Uterus (tissue), 4 donors: ENCODE measurements around the gene GRIA1. TPM values are rescaled to one million over a fixed set of nuclear protein-coding genes. Genes with fewer than 3 reads are reported as not detected.

Source experiments
- DNase-seq, 2 donors: peaks; one replicate each; pipeline ENCODE4 v3.0.0-alpha.2; 2019 to 2020
- H3K27ac ChIP-seq, 2 donors: fragments of 200-600 bp; sonication (generic); 1 replicate in 1 of 2; 2 replicates in 1 of 2; pipeline ENCODE4 v1.5.1; 2016 to 2018
- H3K27me3 ChIP-seq, 2 donors: fragments of 200-600 bp; sonication (generic); one replicate each; pipeline ENCODE4 v1.5.1; 2018 to 2019; ENCODE audit warnings: control low read depth in 1 of 2
- H3K36me3 ChIP-seq, 2 donors: fragments of 200-600 bp; sonication (generic); one replicate each; pipeline ENCODE4 v1.5.1; 2019; ENCODE audit warnings: control low read depth in 1 of 2
- H3K4me1 ChIP-seq, 2 donors: fragments of 200-600 bp; sonication (generic); one replicate each; pipeline ENCODE4 v1.5.1; 2018 to 2019; ENCODE audit warnings: control low read depth in 1 of 2
- H3K4me3 ChIP-seq, 2 donors: fragments of 200-600 bp; sonication (generic); 1 replicate in 1 of 2; 2 replicates in 1 of 2; pipeline ENCODE4 v1.5.1; 2018 to 2019; ENCODE audit warnings: mild to moderate bottlenecking in 1 of 2
- H3K9me3 ChIP-seq, 2 donors: fragments of 200-600 bp; sonication (generic); one replicate each; pipeline ENCODE4 v1.5.1; 2019; ENCODE audit warnings: control low read depth in 1 of 2
- CTCF ChIP-seq, 4 experiments: fragments of 200-600 bp in 2 of 4; fragments of 450-650 bp in 2 of 4; sonication (generic) in 2 of 4; IDR thresholded peaks; one replicate each; pipeline ENCODE4 v1.5.1; 2016 to 2019; ENCODE audit warnings: antibody characterized with exemption in 4 of 4, mild to moderate bottlenecking in 2 of 4, moderate library complexity in 1 of 4
- POLR2A ChIP-seq, 2 donors: fragments of 450-650 bp; IDR thresholded peaks; one replicate each; pipeline ENCODE4 v1.6.1; 2016; ENCODE audit warnings: antibody characterized with exemption in 2 of 2, mild to moderate bottlenecking in 1 of 2, moderate library complexity in 1 of 2
- intact Hi-C: fragments of 100-400 bp; cut with DNase I; formaldehyde crosslinking; loops from one replicate; pipeline ENCODE4 v1.15.1; 2023; ENCODE audit warnings: low total_unique reads
- total RNA-seq, 4 donors: library from RNA; depleted of rRNA in 3 of 4; stranded (reverse); fragments of >200 nt in 3 of 4; gene quantifications; one replicate each; pipeline versions ENCODE4 v1.1.0 to v1.2.4, GENCODE V29; 2014 to 2023
- donor health status: DM: yes; HTN: yes; CAD: no.

Gene GRIA1
- total RNA-seq, 4 donors from 2014 or later, result 0.37 to 24.1 (median 1.5) TPM; not detected in 1

- no peak for DNase-seq
Observed at GRCh38 chr5:153517241-153517611, 26.8 kb downstream of the GRIA1 start.

DNA sequence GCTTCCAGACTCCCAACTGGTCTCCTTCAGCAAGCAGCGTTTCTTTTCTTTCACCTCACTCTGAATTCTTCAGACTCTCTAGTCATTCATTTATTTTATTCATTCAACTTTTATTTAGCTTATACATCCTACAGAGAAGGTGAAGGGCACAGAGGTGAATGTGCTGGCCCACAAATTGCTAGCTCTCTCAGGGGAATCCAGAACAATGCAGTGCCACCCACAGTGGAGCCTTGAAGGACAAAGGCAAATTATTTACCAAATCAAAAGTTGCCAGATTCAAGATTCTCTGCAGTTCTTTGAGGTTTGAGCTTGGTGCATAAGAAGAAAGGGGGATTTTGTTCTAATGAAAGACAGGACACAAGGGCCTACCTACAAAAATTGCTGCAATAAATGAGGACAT lies 29.7 kb downstream of the GRIA1 start:
- no peak overlapping the region for H3K4me3 ChIP-seq
- no peaks in the 10 kb centered on the region for H3K36me3 ChIP-seq
- TF ChIP-seq CTCF (IDR thresholded peaks at IDR 0.05) (no peak), POLR2A (IDR thresholded peaks at IDR 0.05) (no peak)
- no peaks in the 10 kb centered on the region for H3K9me3 ChIP-seq
- no peaks in the 10 kb centered on the region for H3K27me3 ChIP-seq
- H3K27ac ChIP-seq, result no peak overlapping the region
- H3K4me1 ChIP-seq, result no peaks in the 10 kb centered on the region
- intact Hi-C loops, result no loop called here
- DNase-seq, result no peak

More at GRCh38 chr5:153517241-153517611, 26.8 kb downstream of the GRIA1 start:
- Histone ChIP-seq H3K36me3 (no peaks in the 10 kb centered on the region), H3K4me3 (no peak overlapping the region), H3K4me1 (no peaks in the 10 kb centered on the region), H3K9me3 (peaks cover 0 to 4% of the 10 kb centered on the region in 2 donors), H3K27ac (no peak overlapping the region), H3K27me3 (no peaks in the 10 kb centered on the region)
- intact Hi-C loops, result no loop called here
- no peak for TF ChIP-seq POLR2A (IDR thresholded peaks at IDR 0.05)
- no peak for TF ChIP-seq CTCF (IDR thresholded peaks at IDR 0.05)

DNA sequence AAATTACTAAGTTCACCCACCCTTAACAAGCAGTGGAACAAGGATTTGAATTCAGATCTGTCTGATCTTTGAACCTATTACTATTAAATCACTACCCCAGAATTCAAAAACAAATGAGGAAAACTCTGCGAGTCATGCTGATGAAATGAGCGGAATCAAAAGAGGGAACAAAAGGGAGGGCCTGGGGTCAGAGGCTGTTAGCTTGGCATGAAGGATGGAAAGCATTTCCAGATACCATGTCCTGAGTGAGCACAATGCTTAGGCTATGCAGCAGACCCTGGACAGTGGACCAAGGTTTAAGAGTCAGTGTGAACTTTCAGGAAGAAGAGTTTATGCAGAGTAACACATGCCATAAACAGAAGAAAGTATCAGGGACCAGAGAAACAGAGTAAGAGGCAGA lies 30.5 kb downstream of the GRIA1 start:
- H3K27ac ChIP-seq, result no peak overlapping the region
- H3K4me1 ChIP-seq, result no peaks in the 10 kb centered on the region
- no peak for DNase-seq
- no peaks in the 10 kb centered on the region for H3K9me3 ChIP-seq
- H3K4me3 ChIP-seq, result no peak overlapping the region
- intact Hi-C loops, result no loop called here
- TF ChIP-seq CTCF (IDR thresholded peaks at IDR 0.05) (no peak), POLR2A (IDR thresholded peaks at IDR 0.05) (no peak)
- no peaks in the 10 kb centered on the region for H3K27me3 ChIP-seq
- no peaks in the 10 kb centered on the region for H3K36me3 ChIP-seq

DNA sequence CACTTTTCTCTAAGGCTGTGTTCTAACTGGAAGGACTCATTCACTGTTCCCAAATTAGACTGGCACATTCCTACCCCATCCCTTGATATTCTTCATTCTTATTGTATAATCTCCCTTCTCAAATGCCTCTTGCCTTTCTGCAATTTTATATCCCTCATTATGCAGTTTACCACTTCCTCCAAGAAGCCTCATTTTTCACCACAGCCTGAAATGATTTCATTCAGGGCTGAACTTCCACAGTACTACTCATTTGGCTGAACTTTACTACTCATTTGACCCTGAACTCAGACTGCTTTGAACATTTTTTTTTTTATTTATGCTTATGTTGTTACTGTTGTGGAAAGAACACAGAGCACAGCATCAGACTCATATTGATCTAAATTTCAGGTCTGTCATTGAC lies 32.7 kb downstream of the GRIA1 start:
- intact Hi-C loops, result no loop called here
- DNase-seq, result no peak
- Histone ChIP-seq H3K27me3 (no peaks in the 10 kb centered on the region), H3K4me3 (no peak overlapping the region), H3K4me1 (no peaks in the 10 kb centered on the region), H3K9me3 (no peaks in the 10 kb centered on the region), H3K36me3 (no peaks in the 10 kb centered on the region), H3K27ac (no peak overlapping the region)
- TF ChIP-seq POLR2A (IDR thresholded peaks at IDR 0.05) (no peak), CTCF (IDR thresholded peaks at IDR 0.05) (no peak)

DNA sequence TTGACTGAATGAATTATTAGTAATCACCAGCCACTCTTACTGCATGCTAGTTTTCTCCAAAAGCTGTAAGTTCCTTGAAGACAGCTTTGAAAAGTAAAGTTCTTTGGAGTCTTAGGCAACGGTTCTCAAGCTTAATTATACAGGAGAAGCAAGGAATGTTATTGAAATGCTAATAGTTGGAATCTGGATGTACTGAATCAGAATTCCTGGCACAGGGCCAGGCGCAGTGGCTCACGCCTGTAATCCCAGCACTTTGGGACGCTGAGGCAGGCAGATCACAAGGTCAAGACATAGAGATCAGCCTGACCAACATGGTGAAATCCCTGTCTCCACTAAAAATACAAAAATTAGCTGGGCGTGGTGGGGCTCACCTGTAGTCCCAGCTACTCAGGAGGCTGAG lies 33.4 kb downstream of the GRIA1 start:
- TF ChIP-seq POLR2A (IDR thresholded peaks at IDR 0.05) (no peak), CTCF (IDR thresholded peaks at IDR 0.05) (no peak)
- intact Hi-C loops, result no loop called here
- Histone ChIP-seq H3K9me3 (no peaks in the 10 kb centered on the region), H3K27ac (no peak overlapping the region), H3K4me1 (no peaks in the 10 kb centered on the region), H3K36me3 (no peaks in the 10 kb centered on the region), H3K4me3 (no peak overlapping the region), H3K27me3 (no peaks in the 10 kb centered on the region)
- DNase-seq, result no peak
